PFSK-1 (cell line): ENCODE results near the gene SCN1B.

ENCODE experiments used
- REST ChIP-seq, 2 experiments: IDR thresholded peaks; 2 replicates each; pipeline versions ENCODE4 v1.6.1 to v1.8.0; 2011 to 2012; ENCODE audit warnings: low read depth in 2 of 2, low read length in 2 of 2, control low read depth in 1 of 2, inconsistent platforms in 1 of 2, mild to moderate bottlenecking in 1 of 2, moderate library complexity in 1 of 2; ENCODE audit not compliant: insufficient read depth in 1 of 2
- SIN3A ChIP-seq: IDR thresholded peaks from 2 replicates; pipeline ENCODE4 v1.6.1; 2012; ENCODE audit warnings: mild to moderate bottlenecking, low read length, moderate library complexity, borderline replicate concordance; ENCODE audit not compliant: insufficient read depth
- TAF1 ChIP-seq: IDR thresholded peaks from 2 replicates; pipeline ENCODE4 v1.6.1; 2012; ENCODE audit warnings: low read length, control low read depth, borderline replicate concordance; ENCODE audit not compliant: insufficient read depth

- TF ChIP-seq SIN3A (no peak), REST (IDR thresholded peaks at IDR 0.05; ENCODE audit: insufficient read depth in 1 of 2, low read depth in 2 of 2, low read length in 2 of 2) (no peak), TAF1 (no peak)
Measured at GRCh38 chr19:35062942-35063341, 32.7 kb downstream of the SCN1B start.
